Spinal cord (tissue), 10 donors: ENCODE results near the gene EPB41L4B. TPM values are rescaled to one million over a fixed set of nuclear protein-coding genes. Genes with fewer than 3 reads are reported as not detected.
A peak's percentile ranks its signal among the peaks of the same experiment; 100 is the strongest.

Experiments used
- DNase-seq, 6 donors: peaks; one replicate each; pipeline versions ENCODE4 v3.0.0 to v3.0.0-alpha.2; 2013 to 2015; ENCODE audit warnings: low spot score in 6 of 6, low read depth in 4 of 6
- H3K27ac ChIP-seq: one replicate; pipeline ENCODE4 v1.5.1; 2013; ENCODE audit warnings: low read depth, low read length, control low read depth
- H3K27me3 ChIP-seq: one replicate; pipeline ENCODE4 v1.6.1; 2013; ENCODE audit warnings: low read length; ENCODE audit not compliant: control insufficient read depth, insufficient read depth
- H3K36me3 ChIP-seq: one replicate; pipeline ENCODE4 v1.6.1; 2013; ENCODE audit warnings: low read length; ENCODE audit not compliant: control insufficient read depth, insufficient read depth
- H3K4me1 ChIP-seq: one replicate; pipeline ENCODE4 v1.6.1; 2013; ENCODE audit warnings: low read length; ENCODE audit not compliant: control insufficient read depth, insufficient read depth
- H3K4me3 ChIP-seq: one replicate; pipeline ENCODE4 v1.5.1; 2013; ENCODE audit warnings: low read depth, low read length, control low read depth
- H3K9me3 ChIP-seq: one replicate; pipeline ENCODE4 v1.6.1; 2013; ENCODE audit warnings: low read length; ENCODE audit not compliant: control insufficient read depth, insufficient read depth
- WGBS: methylation state at CpG from one replicate; pipeline ENCODE4 v1.1.5; 2013; ENCODE audit warnings: missing lambda C conversion rate; ENCODE audit not compliant: insufficient coverage; 5-methylcytosine and 5-hydroxymethylcytosine counted together
- polyA plus RNA-seq, 2 donors: library from polyadenylated mRNA; unstranded; fragments of 120-200 nt; gene quantifications; one replicate each; pipeline ENCODE4 v1.2.1, GENCODE V29; 2013; ENCODE audit not compliant: insufficient read length in 2 of 2
- total RNA-seq, 2 donors: library from RNA; depleted of rRNA in 1 of 2; stranded (reverse); fragments of 120-200 nt in 1 of 2; fragments of >200 nt in 1 of 2; gene quantifications; one replicate each; pipeline versions ENCODE4 v1.2.3 to v1.2.4, GENCODE V29; 2013 to 2014
- donor health status: healthy.

Gene EPB41L4B
- total and polyA plus RNA-seq, 4 donors, result 12.2 to 42.8 (median 30.6) TPM

DNA sequence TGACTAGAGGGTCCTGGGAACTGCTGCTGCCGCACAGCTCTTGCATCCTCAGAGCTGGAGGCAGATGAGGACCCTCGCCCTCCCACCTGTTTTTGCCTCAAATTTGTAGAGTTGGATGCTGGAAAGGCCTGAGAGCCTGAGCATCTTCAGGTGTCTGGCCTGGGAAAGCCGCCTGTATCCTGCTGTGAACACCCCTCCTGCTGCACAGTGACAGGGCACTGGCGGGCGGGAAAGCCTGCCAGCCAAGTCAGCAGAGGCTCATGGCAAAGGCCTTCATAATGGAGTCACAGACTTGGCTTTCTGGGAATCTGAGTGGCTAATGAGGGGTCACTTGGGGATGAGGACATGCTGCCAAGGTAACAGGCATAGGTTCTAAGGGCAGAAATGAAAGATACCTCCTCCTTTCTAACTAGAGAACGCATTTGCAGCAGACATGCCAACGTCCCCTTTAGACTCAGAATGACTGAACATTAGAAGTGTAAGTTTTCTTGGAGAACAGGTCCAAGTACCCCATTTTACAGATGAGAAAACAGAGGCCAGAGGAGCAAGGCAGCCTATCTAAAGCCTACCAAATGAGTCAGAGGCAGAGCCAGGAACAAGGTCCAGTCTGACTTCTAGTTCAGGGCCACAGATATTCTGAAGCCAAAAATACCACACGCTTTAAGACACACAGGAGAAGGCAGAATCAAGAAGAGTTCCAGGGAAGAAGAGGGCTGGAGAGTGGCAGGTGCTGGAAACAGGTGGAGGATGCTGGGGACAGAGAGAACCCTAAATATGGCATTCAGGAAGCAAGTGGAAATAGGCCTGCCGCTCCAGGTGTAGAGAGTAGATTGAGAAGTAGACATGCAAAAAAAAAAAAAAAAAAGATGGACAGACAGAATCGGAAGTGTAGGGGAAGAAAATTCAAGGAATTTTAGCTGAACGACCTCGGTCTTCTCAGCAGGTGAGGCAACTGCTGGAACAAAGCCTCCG, 44.1 kb downstream of the EPB41L4B start:
- peaks cover 8% of the 10 kb centered on the region for H3K4me1 ChIP-seq
- H3K27me3 ChIP-seq, result no peaks in the 10 kb centered on the region
- H3K9me3 ChIP-seq, result no peaks in the 10 kb centered on the region
- no peak overlapping the region for H3K27ac ChIP-seq
- H3K4me3 ChIP-seq, result no peak overlapping the region
- no peak for DNase-seq
- H3K36me3 ChIP-seq, result peaks cover 6% of the 10 kb centered on the region
- WGBS, result 87% methylated on average over 9 of the region's 13 CpGs

DNA sequence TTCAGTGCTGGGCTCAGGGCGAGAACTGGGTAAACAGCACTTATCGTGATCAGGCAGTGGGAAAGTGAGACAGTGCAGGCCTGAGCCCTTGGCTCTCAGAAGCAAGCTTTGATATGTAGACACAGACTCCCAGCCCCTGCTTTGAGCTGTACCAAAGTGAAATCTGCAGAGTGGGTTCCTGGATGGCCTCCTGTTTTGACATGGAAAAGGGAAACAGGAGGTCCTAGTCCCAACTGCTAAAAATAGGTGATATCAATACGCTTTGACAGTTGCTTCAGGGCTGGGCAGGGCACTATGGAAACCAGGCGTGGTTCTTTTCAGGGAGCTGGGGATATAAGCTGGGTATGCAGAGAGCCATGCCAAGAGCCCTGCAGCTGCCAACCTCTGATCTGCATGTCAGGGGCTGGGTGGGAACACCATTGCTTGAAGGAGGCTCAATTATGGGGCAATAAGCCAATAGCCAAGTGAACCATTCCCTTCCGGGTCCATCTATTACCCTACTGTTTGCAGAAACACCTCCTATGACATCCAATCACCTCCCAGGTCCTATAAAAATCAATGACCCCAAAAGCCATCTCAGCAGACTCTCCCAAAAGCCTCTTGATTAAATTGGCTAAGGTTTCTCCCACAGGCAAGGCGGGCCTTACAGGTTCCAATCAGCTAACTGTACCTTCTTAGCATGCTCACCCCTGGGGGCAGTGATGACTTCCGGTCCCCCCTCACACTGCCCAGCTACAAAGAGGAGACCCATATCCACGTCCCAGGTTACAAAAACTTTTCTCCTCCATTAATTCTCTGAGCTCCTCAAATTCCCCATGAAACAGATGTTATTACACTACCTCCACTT, 45.8 kb downstream of the EPB41L4B start:
- H3K27ac ChIP-seq, result no peak overlapping the region

DNA sequence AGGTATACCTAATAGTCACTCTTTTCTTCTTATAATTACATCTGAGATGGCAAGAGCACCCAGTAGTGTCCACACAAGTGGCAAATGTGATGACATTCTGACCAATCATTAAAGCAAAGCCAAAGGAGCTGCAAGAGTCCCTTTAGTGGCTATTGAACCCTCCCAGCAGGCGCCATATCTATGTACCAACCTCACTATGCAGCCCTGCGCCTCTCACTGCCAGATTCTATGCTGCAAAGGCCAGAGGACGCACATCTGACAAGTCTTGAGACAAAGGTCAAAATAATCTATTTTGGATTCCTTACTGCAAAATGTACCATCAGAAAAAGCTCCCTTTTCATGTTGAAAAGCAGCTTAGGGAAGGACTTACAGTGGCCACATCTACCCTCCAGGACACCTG, 47.0 kb downstream of the EPB41L4B start:
- H3K4me1 ChIP-seq, result peaks cover 11% of the 10 kb centered on the region
- WGBS, result 90% methylated on average over 3 of the region's 3 CpGs
- no peak overlapping the region for H3K27ac ChIP-seq
- H3K4me3 ChIP-seq, result no peak overlapping the region
- no peak for DNase-seq
- H3K36me3 ChIP-seq, result peaks cover 6% of the 10 kb centered on the region
- H3K9me3 ChIP-seq, result no peaks in the 10 kb centered on the region
- no peaks in the 10 kb centered on the region for H3K27me3 ChIP-seq

More for the DNA sequence above, 45.8 kb downstream of the EPB41L4B start:
- Histone ChIP-seq H3K9me3 (no peaks in the 10 kb centered on the region), H3K4me1 (peaks cover 11% of the 10 kb centered on the region), H3K27me3 (no peaks in the 10 kb centered on the region), H3K36me3 (peaks cover 6% of the 10 kb centered on the region), H3K4me3 (no peak overlapping the region)
- 74% methylated on average over 6 of the region's 8 CpGs for WGBS
- DNase-seq, result no peak

DNA sequence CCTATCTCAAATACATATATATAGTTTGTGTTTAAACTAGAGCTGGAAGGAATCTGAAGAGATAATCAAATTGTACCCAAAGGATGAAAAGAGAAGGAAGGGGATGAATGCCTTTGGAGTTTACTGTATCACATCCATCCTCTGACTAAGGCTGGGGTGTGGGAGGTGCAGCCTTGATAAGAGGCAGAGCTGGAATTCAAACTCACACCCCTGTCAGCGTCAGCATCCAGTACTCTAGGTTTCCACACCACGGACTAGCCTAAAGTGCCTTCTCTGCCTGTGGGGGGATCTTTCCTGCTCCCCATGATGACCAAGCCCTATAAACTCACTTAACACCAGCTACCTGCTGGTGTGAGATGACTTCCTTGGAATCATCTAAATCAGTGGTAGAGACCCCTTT, 48.1 kb downstream of the EPB41L4B start:
- no peak overlapping the region for H3K4me3 ChIP-seq
- WGBS, result no CpG with 5 or more reads among the region's 2 CpGs
- no peak for DNase-seq
- H3K27me3 ChIP-seq, result no peaks in the 10 kb centered on the region
- H3K9me3 ChIP-seq, result no peaks in the 10 kb centered on the region
- no peak overlapping the region for H3K27ac ChIP-seq
- peaks cover 4% of the 10 kb centered on the region for H3K36me3 ChIP-seq
- H3K4me1 ChIP-seq, result peaks cover 11% of the 10 kb centered on the region

- DNase-seq, result no peak
- no peak overlapping the region for H3K4me3 ChIP-seq
- 82% methylated on average over 3 of the region's 4 CpGs for whole genome bisulfite sequencing
- H3K9me3 ChIP-seq, result peaks cover 3% of the 10 kb centered on the region
- H3K36me3 ChIP-seq, result no peaks in the 10 kb centered on the region
- no peaks in the 10 kb centered on the region for H3K27me3 ChIP-seq
- H3K27ac ChIP-seq, result no peak overlapping the region
- H3K4me1 ChIP-seq, result peaks cover 11% of the 10 kb centered on the region
These were observed 48.8 kb downstream of the EPB41L4B start for GRCh38 chr9:109272045-109272444.

GRCh38 chr9:109270971-109271925, 49.6 kb downstream of the EPB41L4B start:
- no peaks in the 10 kb centered on the region for H3K27me3 ChIP-seq
- H3K27ac ChIP-seq, result no peak overlapping the region
- H3K4me3 ChIP-seq, result no peak overlapping the region
- H3K36me3 ChIP-seq, result peaks cover 2% of the 10 kb centered on the region
- WGBS, result 88% methylated on average over 14 of the region's 15 CpGs
- peaks cover 3% of the 10 kb centered on the region for H3K9me3 ChIP-seq
- H3K4me1 ChIP-seq, result peaks cover 11% of the 10 kb centered on the region
- no peak for DNase-seq

DNA sequence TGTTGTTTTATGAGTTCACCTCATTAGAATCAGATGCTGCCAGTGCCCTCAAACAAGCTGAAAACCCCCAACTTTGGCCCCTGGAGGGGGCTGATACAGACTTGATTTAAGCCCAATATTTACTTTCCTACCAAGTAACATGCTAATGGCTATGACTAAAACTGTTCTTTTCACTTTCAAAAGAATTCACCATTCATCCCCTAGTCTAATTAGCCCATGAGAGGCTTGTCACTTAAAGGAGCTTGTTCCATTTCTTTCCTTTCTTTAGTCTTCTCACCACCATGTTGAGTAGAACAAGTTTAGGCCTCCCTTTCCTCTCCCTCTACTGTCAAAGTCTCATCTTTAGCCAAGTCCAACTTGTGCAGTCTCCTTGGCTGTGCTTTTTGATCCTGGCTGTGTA, 50.4 kb downstream of the EPB41L4B start:
- H3K9me3 ChIP-seq, result peaks cover 3% of the 10 kb centered on the region
- peaks cover 11% of the 10 kb centered on the region for H3K4me1 ChIP-seq
- H3K27me3 ChIP-seq, result no peaks in the 10 kb centered on the region
- H3K4me3 ChIP-seq, result no peak overlapping the region
- no peak for DNase-seq
- no peak overlapping the region for H3K27ac ChIP-seq
- H3K36me3 ChIP-seq, result peaks cover 2% of the 10 kb centered on the region

DNA sequence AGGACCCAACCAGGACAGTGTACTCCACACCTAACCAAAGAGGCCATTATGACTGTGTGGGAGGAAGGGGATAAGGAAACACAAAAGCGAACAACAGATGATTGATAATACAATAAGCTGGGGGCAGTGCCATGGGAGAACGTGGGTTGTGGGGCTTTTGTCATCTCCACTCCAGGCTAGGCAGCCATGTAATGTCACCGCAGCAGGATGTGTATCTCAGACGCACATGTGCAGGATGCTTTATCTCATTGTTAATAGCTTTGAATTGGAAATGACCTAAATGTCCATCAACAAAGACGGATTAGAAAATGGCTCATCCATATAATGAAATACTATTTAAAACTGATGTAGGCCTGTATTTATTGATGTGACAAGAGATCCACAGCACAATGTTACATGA, 51.0 kb downstream of the EPB41L4B start:
- H3K27ac ChIP-seq, result no peak overlapping the region
- peak in 1 of 6 donors; percentile 46 for DNase-seq
- no peaks in the 10 kb centered on the region for H3K27me3 ChIP-seq
- no CpG with 5 or more reads among the region's 5 CpGs for WGBS
- H3K9me3 ChIP-seq, result peaks cover 3% of the 10 kb centered on the region
- H3K4me1 ChIP-seq, result peaks cover 5% of the 10 kb centered on the region
- H3K4me3 ChIP-seq, result no peak overlapping the region
- peaks cover 2% of the 10 kb centered on the region for H3K36me3 ChIP-seq

GRCh38 chr9:109269081-109269480, 51.8 kb downstream of the EPB41L4B start:
- peaks cover 2% of the 10 kb centered on the region for H3K36me3 ChIP-seq
- no peak for DNase-seq
- WGBS, result 52% methylated on average over 2 of the region's 3 CpGs
- H3K4me1 ChIP-seq, result peaks cover 4% of the 10 kb centered on the region
- peaks cover 3% of the 10 kb centered on the region for H3K9me3 ChIP-seq
- no peak overlapping the region for H3K4me3 ChIP-seq
- no peak overlapping the region for H3K27ac ChIP-seq
- H3K27me3 ChIP-seq, result no peaks in the 10 kb centered on the region
